A549 treated with ZK216348 at 1 μM for 4 hours (cell line): ENCODE measurements around the gene AFMID. TPM values are rescaled to one million over a fixed set of nuclear protein-coding genes. Genes with fewer than 3 reads are reported as not detected.

ENCODE experiments used
- total RNA-seq: library from RNA; stranded (reverse); fragments of 200-300 nt; extraction: Qiagen RNA extraction; gene quantifications from 5 replicates; pipeline ENCODE4 v1.2.3, GENCODE V29; 2022; ENCODE audit warnings: low read depth

AFMID gene, protein sequence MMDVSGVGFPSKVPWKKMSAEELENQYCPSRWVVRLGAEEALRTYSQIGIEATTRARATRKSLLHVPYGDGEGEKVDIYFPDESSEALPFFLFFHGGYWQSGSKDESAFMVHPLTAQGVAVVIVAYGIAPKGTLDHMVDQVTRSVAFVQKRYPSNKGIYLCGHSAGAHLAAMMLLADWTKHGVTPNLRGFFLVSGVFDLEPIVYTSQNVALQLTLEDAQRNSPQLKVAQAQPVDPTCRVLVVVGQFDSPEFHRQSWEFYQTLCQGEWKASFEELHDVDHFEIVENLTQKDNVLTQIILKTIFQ
- total RNA-seq = 38.2 to 46.2 TPM (median 41.3 TPM) in 5 replicates

DNA sequence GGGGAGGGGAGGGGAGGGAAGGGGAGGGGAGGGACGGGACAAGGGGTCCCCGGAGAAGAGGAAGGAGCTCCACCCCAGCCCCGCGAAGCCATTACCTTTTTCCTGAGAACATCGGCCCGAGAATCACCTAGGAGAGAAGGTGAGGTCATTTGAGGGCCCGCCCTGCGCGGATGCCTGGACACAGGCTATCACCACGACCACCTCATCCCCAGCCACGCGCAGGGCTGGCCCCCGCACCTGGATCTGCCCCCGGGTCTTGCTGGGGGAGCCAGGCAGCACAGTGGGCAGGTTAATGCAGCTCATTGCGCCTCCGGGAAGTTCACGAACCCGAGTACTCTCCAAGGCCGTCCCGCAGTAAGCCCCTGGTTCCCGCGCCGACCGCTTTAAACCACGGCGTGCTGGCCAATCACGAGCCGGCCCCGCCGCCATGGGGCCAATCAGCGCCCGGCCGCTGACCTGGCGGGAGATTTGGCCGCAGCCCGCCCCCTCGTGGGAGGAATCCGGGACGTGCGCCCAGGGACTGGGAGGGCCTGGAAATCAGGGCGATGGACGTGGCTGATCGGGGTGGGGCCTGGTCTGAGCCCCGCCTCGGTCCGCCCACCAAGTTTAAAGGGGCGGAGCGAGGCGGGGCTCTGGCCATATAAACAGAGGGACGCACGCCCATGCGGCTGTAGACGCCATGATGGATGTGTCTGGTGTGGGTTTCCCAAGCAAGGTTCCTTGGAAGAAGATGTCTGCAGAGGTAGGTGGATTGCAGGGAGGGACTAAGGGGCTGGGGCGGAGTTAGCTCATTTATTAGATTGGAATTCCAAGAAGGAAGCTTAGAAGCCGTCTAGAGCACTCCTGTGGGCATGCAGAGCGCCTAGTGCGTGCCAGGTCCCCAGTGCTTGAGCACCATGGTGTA is at the start of gene AFMID, which contains the start of gene TK1:
Gene AFMID (plus strand): TSS at position 671 of the 904 bp plus-strand sequence. CDS start 9 bp downstream, at position 680.
Gene TK1 (minus strand): TSS at position 361 of the 904 bp plus-strand sequence. CDS start 58 bp downstream, at position 303.

GRCh38 chr17:78168242-78168902 is 18.8 kb upstream of the AFMID start, which contains the start of gene SYNGR2:
TSS of gene SYNGR2 (plus strand) at chr17:78168581. CDS start at chr17:78168617, 36 bp downstream.

GRCh38 chr17:78214016-78214705 is 27.0 kb downstream of the AFMID start, which contains the start of gene BIRC5:
TSS of gene BIRC5 (plus strand) at chr17:78214253. CDS start at chr17:78214317, 64 bp downstream.

DNA sequence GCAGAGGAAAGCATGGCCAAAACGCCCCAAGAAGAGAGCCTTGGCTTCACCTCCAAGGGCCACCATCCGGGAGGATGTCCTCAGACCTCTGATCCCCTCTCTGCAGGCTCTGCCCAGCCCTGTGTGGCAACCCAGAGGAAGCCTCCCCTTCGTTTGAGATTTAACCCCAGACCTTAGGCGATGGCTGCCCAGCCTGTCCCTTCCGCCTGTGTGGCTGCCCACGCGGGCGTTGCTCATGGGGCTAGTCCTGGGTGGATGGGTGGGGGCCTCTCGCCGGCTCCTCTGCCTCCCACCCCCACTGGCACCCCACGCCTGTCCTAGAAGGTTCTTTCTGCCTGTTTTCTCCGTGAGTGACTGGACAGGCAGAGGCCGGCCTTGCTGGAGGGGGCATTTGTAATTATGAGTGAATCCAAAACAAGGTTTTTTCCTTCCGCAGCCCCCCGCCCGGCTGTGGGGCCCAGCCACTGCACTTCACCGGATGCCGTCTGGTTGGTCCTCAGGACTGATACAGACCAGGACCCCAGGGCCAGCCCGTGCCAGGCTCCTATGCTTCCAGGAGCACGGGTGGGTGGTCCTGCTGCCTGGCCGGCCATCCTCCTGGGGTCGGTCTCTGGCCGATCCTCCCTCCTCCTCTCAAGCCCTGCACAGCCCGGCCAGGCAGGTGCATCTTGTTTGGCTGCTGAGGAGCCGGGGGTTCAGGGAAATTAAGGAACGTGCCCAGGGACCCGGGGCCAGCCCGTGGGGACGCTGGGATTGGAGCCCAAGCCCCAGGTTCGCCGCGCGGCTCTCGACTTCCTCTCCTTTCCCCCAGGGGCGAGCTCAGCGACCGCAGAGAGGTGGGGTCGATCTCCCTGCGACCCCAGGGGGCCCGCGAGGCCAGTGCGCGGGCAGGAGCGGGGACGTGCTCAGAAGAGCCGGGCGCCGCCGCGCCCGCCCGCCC is 44.1 kb downstream of the AFMID start, which contains the start of gene TMEM235:
Gene TMEM235 (plus strand): TSS at position 636 of the 940 bp plus-strand sequence. CDS start 393 bp downstream, outside the sequence.

Other genes starting within 250 kb of the AFMID start
- gene TNRC6C, start 228.7 kb upstream of the AFMID start, total RNA-seq = 1.4 to 2.5 TPM (median 2.2 TPM) in 5 replicates
- 5.1 to 16.8 TPM (median 12.6 TPM) in 5 replicates for gene TMC6, start 58.6 kb upstream of the AFMID start, total RNA-seq
- 0.18 to 1.2 TPM (median 0.26 TPM) in 5 replicates for gene TMC8, start 56.6 kb upstream of the AFMID start, total RNA-seq
- not detected in 5 replicates for gene C17orf99, start 41.0 kb upstream of the AFMID start, total RNA-seq
- gene SYNGR2, start 18.8 kb upstream of the AFMID start, total RNA-seq = 103 to 201 TPM (median 187 TPM) in 5 replicates
- gene TK1, start 310 bp upstream of the AFMID start, total RNA-seq = 220 to 241 TPM (median 230 TPM) in 5 replicates
- gene BIRC5, start 26.9 kb downstream of the AFMID start, total RNA-seq = 93.1 to 109 TPM (median 98.8 TPM) in 5 replicates
- not detected in 5 replicates for gene TMEM235, start 44.3 kb downstream of the AFMID start, total RNA-seq
- gene SOCS3, start 172.7 kb downstream of the AFMID start, total RNA-seq = 28.2 to 46.7 TPM (median 41.0 TPM) in 5 replicates
- gene PGS1, start 191.3 kb downstream of the AFMID start, total RNA-seq = 15.1 to 29.9 TPM (median 28.6 TPM) in 5 replicates